ENCODE data around the gene APOBEC3A. TPM values are rescaled to one million over a fixed set of nuclear protein-coding genes. Genes with fewer than 3 reads are reported as not detected.

Gene APOBEC3A
- total RNA-seq, 4 donors from 2014 or later: 0.75 to 0.76 TPM; not detected in 2

DNA sequence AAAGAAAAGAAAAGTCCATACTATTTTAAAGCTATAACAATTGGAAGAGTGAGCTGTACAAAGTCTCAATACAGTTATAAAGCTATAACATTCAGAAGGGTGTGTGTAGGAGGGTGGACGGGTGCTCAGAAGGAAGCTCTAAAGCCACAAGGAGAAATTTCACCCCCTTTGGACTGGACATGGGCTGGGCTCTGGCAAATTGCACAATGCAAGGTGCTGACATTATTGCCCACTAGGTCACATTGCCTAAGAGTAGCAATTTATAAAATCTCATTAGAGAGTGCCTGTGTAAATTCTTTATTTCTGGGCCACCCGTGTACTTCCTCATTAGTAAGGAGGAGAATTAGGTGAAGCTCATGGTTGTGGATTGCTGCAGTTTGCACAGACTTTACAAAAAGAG is 5.7 kb upstream of the APOBEC3A start:
- Histone ChIP-seq H3K27ac (no peak overlapping the region), H3K9me3 (no peaks in the 10 kb centered on the region), H3K36me3 (no peaks in the 10 kb centered on the region), H3K4me3 (no peak overlapping the region), H3K27me3 (peaks cover 0 to 12% (median 8%) of the 10 kb centered on the region in 3 donors), H3K4me1 (no peaks in the 10 kb centered on the region)
- TF ChIP-seq POLR2A (IDR thresholded peaks at IDR 0.05): no peak
- TF ChIP-seq, protein P1, sequence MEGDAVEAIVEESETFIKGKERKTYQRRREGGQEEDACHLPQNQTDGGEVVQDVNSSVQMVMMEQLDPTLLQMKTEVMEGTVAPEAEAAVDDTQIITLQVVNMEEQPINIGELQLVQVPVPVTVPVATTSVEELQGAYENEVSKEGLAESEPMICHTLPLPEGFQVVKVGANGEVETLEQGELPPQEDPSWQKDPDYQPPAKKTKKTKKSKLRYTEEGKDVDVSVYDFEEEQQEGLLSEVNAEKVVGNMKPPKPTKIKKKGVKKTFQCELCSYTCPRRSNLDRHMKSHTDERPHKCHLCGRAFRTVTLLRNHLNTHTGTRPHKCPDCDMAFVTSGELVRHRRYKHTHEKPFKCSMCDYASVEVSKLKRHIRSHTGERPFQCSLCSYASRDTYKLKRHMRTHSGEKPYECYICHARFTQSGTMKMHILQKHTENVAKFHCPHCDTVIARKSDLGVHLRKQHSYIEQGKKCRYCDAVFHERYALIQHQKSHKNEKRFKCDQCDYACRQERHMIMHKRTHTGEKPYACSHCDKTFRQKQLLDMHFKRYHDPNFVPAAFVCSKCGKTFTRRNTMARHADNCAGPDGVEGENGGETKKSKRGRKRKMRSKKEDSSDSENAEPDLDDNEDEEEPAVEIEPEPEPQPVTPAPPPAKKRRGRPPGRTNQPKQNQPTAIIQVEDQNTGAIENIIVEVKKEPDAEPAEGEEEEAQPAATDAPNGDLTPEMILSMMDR (IDR thresholded peaks at IDR 0.05 in 4 of 5, conservative IDR thresholded peaks at IDR 0.05 in 1 of 5): no peak
- DNase-seq (no peak), ATAC-seq (no peak)
- intact Hi-C loops (cut with DNase I; ENCODE audit: low total_unique reads) (no loop called here), in situ Hi-C loops (cut with MboI; ENCODE audit: low sequenced_read_pairs in 4 of 4) (no loop called here)

DNA sequence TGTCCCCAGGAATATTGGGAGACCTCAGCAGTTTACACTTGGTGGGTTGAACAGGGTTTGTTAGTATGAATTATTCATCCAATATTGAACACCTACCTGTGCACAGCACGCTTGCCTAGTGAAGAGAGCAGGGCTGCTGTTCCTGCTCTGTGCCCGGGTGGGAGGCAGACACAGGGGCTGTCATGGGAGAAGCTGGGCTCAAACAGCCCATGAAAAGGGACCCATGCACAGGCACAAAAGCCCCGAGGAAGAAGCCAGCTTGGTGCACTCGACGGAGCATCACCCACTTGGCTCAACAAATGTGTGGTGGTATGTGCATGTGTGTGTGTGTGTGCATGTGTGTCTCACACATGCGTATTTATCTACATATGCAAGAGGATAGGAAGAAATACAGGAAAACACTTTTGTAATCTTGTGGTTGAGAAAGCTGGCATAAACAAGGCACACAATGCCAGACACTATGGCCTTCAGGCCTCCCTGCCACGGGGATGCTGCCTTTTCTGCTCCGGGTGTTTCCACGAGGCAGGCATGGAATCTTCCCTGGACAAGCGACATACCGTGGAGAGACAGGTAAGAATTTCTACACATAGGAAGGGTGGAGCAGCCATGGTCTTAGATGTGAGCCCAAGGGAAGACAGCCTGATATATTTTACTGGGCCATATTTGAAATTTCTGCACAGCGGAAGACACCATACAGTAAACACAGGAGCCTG is 5.0 kb upstream of the APOBEC3A start:
- intact Hi-C loops (cut with DNase I; ENCODE audit: low total_unique reads) (no loop called here), in situ Hi-C loops (cut with MboI; ENCODE audit: low sequenced_read_pairs in 4 of 4) (no loop called here)
- ATAC-seq (no peak), DNase-seq (no peak)
- no peak overlapping the region for H3K4me3 ChIP-seq
- H3K27ac ChIP-seq: no peak overlapping the region
- H3K27me3 ChIP-seq: peaks cover 0 to 5% (median 4%) of the 10 kb centered on the region in 3 donors
- no peaks in the 10 kb centered on the region for H3K4me1 ChIP-seq
- TF ChIP-seq, protein P1 (IDR thresholded peaks at IDR 0.05 in 4 of 5, conservative IDR thresholded peaks at IDR 0.05 in 1 of 5): no peak
- TF ChIP-seq POLR2A (IDR thresholded peaks at IDR 0.05): no peak
- H3K9me3 ChIP-seq: no peaks in the 10 kb centered on the region
- H3K36me3 ChIP-seq: no peaks in the 10 kb centered on the region

DNA sequence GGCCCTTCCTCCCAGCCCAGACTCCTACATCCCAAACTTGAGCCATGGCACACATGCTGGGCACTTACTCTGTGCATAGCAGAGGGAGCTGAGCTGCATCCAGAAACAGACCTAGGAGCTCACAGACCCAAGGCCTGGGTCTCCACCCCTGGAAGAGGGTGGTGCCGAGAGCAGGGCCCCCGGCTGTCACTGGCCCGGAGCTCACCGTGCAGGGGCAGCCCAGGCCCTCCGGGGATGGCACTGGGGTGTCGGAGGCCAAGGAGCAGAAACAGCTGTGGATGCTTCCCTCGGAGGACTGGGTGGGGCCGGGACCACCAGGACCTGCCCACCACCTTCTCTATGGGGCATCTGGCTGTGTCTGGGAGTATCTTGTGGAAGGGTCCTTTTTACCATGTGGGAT is 4.3 kb upstream of the APOBEC3A start:
- no peak overlapping the region for H3K4me3 ChIP-seq
- intact Hi-C loops (cut with DNase I; ENCODE audit: low total_unique reads): no loop called here
- DNase-seq: no peak

DNA sequence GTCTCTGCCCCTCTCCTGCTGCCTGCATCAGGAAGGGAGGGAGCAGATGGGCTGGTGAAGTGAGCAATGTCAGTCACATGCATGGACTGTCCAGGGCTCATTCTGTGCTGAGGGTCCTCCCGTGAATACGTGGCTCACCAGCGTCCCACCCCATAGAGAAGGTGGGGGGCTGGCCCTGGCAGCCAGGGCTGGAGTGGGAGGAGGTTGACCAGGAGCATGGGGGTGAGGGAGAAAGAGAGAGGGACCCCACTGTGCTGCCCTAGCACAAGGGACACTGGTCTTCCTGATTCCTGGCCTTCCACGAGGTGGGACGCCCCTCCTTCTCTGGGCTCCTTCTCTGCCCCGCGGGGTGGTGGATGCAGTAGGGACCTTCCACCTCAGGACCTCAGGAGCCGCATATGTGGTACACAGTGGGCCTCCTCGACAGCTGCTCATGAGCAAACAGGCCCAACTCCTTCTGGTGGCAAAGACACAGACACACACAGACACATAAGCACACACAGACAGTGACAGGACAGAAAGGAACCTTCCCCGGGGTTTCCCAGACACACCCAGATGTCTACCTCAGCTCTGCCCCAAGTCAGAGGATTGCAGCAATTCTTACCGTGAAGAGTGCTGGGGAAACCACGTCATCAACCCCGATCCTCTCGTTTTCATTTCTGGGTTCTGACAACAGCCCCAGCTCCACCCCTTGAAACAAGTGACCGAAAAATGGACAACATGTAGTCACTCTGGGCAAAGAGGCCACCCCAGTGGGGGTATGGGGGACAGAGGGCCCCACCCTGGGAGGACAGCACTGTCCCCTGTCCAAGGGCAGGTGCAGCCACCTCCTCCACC is 3.6 kb upstream of the APOBEC3A start:
- H3K4me3 ChIP-seq: no peak overlapping the region
- ATAC-seq (no peak), DNase-seq (no peak)
- H3K36me3 ChIP-seq: no peaks in the 10 kb centered on the region
- no peaks in the 10 kb centered on the region for H3K4me1 ChIP-seq
- H3K9me3 ChIP-seq: no peaks in the 10 kb centered on the region
- H3K27ac ChIP-seq: no peak overlapping the region
- TF ChIP-seq, protein P1 (IDR thresholded peaks at IDR 0.05 in 4 of 5, conservative IDR thresholded peaks at IDR 0.05 in 1 of 5): no peak
- in situ Hi-C loops (cut with MboI; ENCODE audit: low sequenced_read_pairs in 4 of 4) (no loop called here), intact Hi-C loops (cut with DNase I; ENCODE audit: low total_unique reads) (no loop called here)
- H3K27me3 ChIP-seq: peaks cover 0 to 5% (median 0%) of the 10 kb centered on the region in 3 donors

More for the DNA sequence above, 4.3 kb upstream of the APOBEC3A start:
- H3K36me3 ChIP-seq: no peaks in the 10 kb centered on the region
- no peaks in the 10 kb centered on the region for H3K9me3 ChIP-seq
- in situ Hi-C loops (cut with MboI; ENCODE audit: low sequenced_read_pairs in 4 of 4): no loop called here
- TF ChIP-seq POLR2A (IDR thresholded peaks at IDR 0.05): no peak
- TF ChIP-seq, protein P1 (IDR thresholded peaks at IDR 0.05 in 4 of 5, conservative IDR thresholded peaks at IDR 0.05 in 1 of 5): no peak
- ATAC-seq: no peak
- peaks cover 0 to 4% (median 0%) of the 10 kb centered on the region in 3 donors for H3K27me3 ChIP-seq
- no peaks in the 10 kb centered on the region for H3K4me1 ChIP-seq
- H3K27ac ChIP-seq: no peak overlapping the region
